ENCODE data around the gene GOLGA1. TPM values are rescaled to one million over a fixed set of nuclear protein-coding genes. Genes with fewer than 3 reads are reported as not detected.
A peak's percentile ranks its signal among the peaks of the same experiment; 100 is the strongest.

Gene GOLGA1
- total and polyA plus RNA-seq, 9 of the 15 experiments (the other 6 are each of a cell fraction or from before 2014, with no cell fraction given): 2.9 to 15.9 (median 8.5) TPM

GRCh38 chr9:124858330-124859046 is 82.4 kb downstream of the GOLGA1 start (continued):
- TF ChIP-seq POLR2A (conservative IDR thresholded peaks at IDR 0.05) (peak; percentile 24; the same call in 1 of the 2 replicates), ZNF445 (CRISPR knock-in tag; IDR thresholded peaks at IDR 0.05; ENCODE audit: low read depth) (no peak), ZNF609 (CRISPR knock-in tag; IDR thresholded peaks at IDR 0.05; ENCODE audit: borderline replicate concordance) (no peak), ARID1B (IDR thresholded peaks at IDR 0.05) (no peak), POLR2B (IDR thresholded peaks at IDR 0.05; ENCODE audit: low read depth, partially characterized antibody) (no peak), SMAD1 (IDR thresholded peaks at IDR 0.05; ENCODE audit: low read depth, low read length, partially characterized antibody) (no peak), BACH1 (tag; IDR thresholded peaks at IDR 0.05) (no peak), ZNF232 (CRISPR knock-in tag; IDR thresholded peaks at IDR 0.05) (no peak), CTCF (IDR thresholded peaks at IDR 0.05 in 2 of 3, conservative IDR thresholded peaks at IDR 0.05 in 1 of 3; ENCODE audit: insufficient read depth in 2 of 3, low read depth in 1 of 3, low read length in 3 of 3) (peak; percentile 10 to 29 (median 15); a peak in 1 of 6 replicates)
